Measurements from ENCODE around the gene RADIL. TPM values are rescaled to one million over a fixed set of nuclear protein-coding genes. Genes with fewer than 3 reads are reported as not detected.

The RADIL gene
- total and polyA plus RNA-seq, 4 donors = 0.25 to 15.0 (median 7.5) TPM

DNA sequence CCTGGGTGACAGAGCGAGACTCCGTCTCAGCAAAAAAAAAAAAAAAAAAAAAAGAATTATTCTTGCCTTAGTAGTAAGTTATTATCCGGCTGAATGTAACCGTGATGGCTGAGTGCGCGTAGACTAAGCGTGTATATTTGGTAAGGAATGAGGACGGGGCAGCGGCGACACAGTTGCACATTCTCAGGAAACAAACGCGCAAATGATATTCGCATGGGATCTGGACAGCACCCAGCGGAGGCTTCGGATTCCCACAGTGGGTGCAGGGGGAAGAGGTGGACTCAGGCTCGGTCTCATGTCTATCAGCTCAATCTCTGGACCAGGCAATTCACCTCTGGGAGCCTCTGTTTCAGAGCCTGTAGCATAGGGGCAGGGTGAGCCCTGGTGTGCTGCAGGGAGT, 50.8 kb downstream of the RADIL start:
- DNase-seq (peak in 1 of 2 donors; percentile 41), ATAC-seq (ENCODE audit: low FRiP score) (no peak)
- no peaks in the 10 kb centered on the region for H3K9me3 ChIP-seq (ENCODE audit: control insufficient read depth, low read length)
- no peaks in the 10 kb centered on the region for H3K27me3 ChIP-seq (ENCODE audit: control insufficient read depth in 1 of 2, insufficient read depth in 2 of 2, low read length in 1 of 2)
- no peak overlapping the region for H3K27ac ChIP-seq (ENCODE audit: low read depth in 1 of 2, low read length in 2 of 2)
- H3K4me1 ChIP-seq (ENCODE audit: control insufficient read depth in 1 of 2, insufficient read depth in 2 of 2, low read length in 2 of 2) = no peaks in the 10 kb centered on the region
- no peaks in the 10 kb centered on the region for H3K36me3 ChIP-seq (ENCODE audit: control insufficient read depth in 1 of 2, insufficient read depth in 2 of 2, low read length in 1 of 2)
- intact Hi-C loops (cut with DNase I) = no loop called here
- H3K4me3 ChIP-seq (ENCODE audit: low read length in 2 of 2) = no peak overlapping the region
- 97% methylated on average over 16 of the region's 16 CpGs for WGBS, 2 donors

- Histone ChIP-seq H3K36me3 (ENCODE audit: control insufficient read depth in 1 of 2, insufficient read depth in 2 of 2, low read length in 1 of 2) (no peaks in the 10 kb centered on the region), H3K9me3 (ENCODE audit: control insufficient read depth, low read length) (no peaks in the 10 kb centered on the region), H3K4me3 (ENCODE audit: low read length in 2 of 2) (no peak overlapping the region), H3K27ac (ENCODE audit: low read depth in 1 of 2, low read length in 2 of 2) (no peak overlapping the region), H3K27me3 (ENCODE audit: control insufficient read depth in 1 of 2, insufficient read depth in 2 of 2, low read length in 1 of 2) (no peaks in the 10 kb centered on the region), H3K4me1 (ENCODE audit: control insufficient read depth in 1 of 2, insufficient read depth in 2 of 2, low read length in 2 of 2) (no peaks in the 10 kb centered on the region)
- WGBS, 2 donors = 86 to 88% methylated on average over 17 of the region's 17 CpGs
- intact Hi-C loops (cut with DNase I) = no loop called here
- DNase-seq (no peak), ATAC-seq (ENCODE audit: low FRiP score) (no peak)
These were observed 51.6 kb downstream of the RADIL start for GRCh38 chr7:4831723-4832495.

- intact Hi-C loops (cut with DNase I) = no loop called here
- DNase-seq (peak; percentile 69 to 85), ATAC-seq (ENCODE audit: low FRiP score) (peak; percentile 80)
- Histone ChIP-seq H3K4me3 (ENCODE audit: low read length in 2 of 2) (no peak overlapping the region), H3K4me1 (ENCODE audit: control insufficient read depth in 1 of 2, insufficient read depth in 2 of 2, low read length in 2 of 2) (no peaks in the 10 kb centered on the region), H3K27me3 (ENCODE audit: control insufficient read depth in 1 of 2, insufficient read depth in 2 of 2, low read length in 1 of 2) (no peaks in the 10 kb centered on the region), H3K9me3 (ENCODE audit: control insufficient read depth, low read length) (no peaks in the 10 kb centered on the region), H3K27ac (ENCODE audit: low read depth in 1 of 2, low read length in 2 of 2) (no peak overlapping the region), H3K36me3 (ENCODE audit: control insufficient read depth in 1 of 2, insufficient read depth in 2 of 2, low read length in 1 of 2) (no peaks in the 10 kb centered on the region)
- WGBS, 2 donors = 51 to 54% methylated on average over 14 of the region's 14 CpGs
These were observed 53.3 kb downstream of the RADIL start for GRCh38 chr7:4830176-4830575.

DNA sequence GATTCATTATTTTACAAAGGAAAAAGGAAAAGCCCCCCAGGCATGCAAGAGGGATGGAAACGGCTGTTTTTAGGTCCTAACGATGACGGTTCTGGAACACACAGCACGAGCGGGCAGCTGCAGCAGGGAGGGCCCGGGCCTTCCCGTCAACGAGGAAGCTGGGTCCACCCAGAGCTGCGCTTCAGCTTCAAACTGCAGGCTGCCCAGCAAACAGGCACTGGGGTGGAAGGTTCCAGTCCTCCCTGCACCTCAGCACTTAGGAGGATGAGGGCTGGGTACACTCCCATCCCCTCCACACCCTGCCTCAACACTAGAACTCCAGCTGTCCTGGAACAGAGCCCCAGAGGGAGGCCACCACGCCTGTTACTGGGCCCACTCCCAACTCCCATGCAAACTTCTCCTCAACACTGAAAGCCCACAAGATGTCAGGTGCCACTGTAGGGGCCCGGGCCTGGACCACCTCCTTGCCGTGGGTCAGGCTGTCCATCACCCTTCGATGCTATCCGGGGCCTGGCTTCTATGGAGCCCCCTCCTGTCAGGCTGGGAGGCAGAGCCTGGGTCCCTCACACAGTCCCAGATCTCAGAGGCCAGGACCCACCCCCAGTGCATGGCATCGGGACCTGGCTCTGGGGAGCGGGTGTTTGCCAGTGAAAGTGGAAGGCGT, 54.7 kb downstream of the RADIL start:
- WGBS, 2 donors = 87 to 96% methylated on average over 17 of the region's 17 CpGs
- H3K4me3 ChIP-seq (ENCODE audit: low read length in 2 of 2) = no peak overlapping the region
- H3K27me3 ChIP-seq (ENCODE audit: control insufficient read depth in 1 of 2, insufficient read depth in 2 of 2, low read length in 1 of 2) = no peaks in the 10 kb centered on the region
- intact Hi-C loops (cut with DNase I) = no loop called here
- peak; percentile 31 to 44 for DNase-seq
- H3K36me3 ChIP-seq (ENCODE audit: control insufficient read depth in 1 of 2, insufficient read depth in 2 of 2, low read length in 1 of 2) = no peaks in the 10 kb centered on the region
- H3K4me1 ChIP-seq (ENCODE audit: control insufficient read depth in 1 of 2, insufficient read depth in 2 of 2, low read length in 2 of 2) = no peaks in the 10 kb centered on the region
- H3K9me3 ChIP-seq (ENCODE audit: control insufficient read depth, low read length) = no peaks in the 10 kb centered on the region
- no peak overlapping the region for H3K27ac ChIP-seq (ENCODE audit: low read depth in 1 of 2, low read length in 2 of 2)
- ATAC-seq (ENCODE audit: low FRiP score) = no peak

DNA sequence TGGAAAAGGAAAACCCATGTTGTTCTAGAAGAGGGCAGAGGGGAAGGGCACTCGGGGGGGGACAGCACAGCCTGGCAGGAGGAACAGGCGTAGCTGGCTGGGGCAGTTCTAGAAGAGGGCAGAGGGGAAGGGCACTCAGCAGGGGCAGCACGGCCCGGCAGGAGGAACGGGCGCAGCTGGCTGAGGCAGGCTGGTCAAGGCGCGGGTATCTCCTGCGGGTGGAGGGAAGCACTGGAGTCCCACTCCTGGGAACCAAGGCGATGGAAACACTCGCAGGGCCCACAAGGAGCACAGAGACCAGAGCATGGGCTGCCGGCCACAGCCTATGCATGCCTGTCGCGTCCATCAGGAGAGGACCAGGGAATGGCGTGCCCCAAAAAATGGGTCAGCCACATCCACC, 58.4 kb downstream of the RADIL start:
- Histone ChIP-seq H3K4me1 (ENCODE audit: control insufficient read depth in 1 of 2, insufficient read depth in 2 of 2, low read length in 2 of 2) (no peaks in the 10 kb centered on the region), H3K27ac (ENCODE audit: low read depth in 1 of 2, low read length in 2 of 2) (no peak overlapping the region), H3K9me3 (ENCODE audit: control insufficient read depth, low read length) (no peaks in the 10 kb centered on the region), H3K4me3 (ENCODE audit: low read length in 2 of 2) (no peak overlapping the region), H3K27me3 (ENCODE audit: control insufficient read depth in 1 of 2, insufficient read depth in 2 of 2, low read length in 1 of 2) (no peaks in the 10 kb centered on the region), H3K36me3 (ENCODE audit: control insufficient read depth in 1 of 2, insufficient read depth in 2 of 2, low read length in 1 of 2) (no peaks in the 10 kb centered on the region)
- DNase-seq (peak; percentile 28 to 67), ATAC-seq (ENCODE audit: low FRiP score) (no peak)
- intact Hi-C loops (cut with DNase I) = no loop called here
- WGBS, 2 donors = 95 to 96% methylated on average over 13 to 15 of the region's 15 CpGs

DNA sequence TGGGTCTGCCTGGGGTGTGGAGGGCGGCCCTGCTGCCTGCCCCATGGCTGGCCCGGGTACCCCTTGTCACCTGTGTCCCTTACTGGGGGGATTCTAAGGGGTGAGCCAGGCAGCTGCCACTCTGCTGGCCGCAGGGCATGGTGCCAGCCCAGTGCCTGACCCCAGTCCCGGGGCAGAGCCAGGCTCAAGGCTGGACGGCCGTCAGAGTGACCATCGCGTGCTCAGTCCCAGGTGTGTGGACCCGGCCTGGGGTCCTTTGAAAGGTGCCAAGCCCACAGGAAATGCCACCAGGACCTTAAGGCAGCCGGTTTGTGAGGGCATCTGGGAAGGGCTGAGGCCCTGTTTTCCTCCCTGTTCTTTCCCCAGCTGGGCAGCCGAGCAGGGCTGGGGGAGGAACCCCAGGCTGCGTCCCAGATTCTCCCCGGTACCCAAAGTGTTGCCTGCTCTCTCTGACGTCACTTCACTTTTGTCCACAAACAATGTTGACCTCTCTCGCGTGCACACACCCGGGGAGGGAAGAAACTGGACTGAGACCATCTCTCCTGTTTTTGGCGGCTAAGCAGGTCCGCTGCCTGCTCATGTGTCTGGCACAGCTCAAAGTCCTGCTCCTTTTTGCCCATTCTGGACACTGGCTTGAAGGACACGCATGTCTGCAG, 59.3 kb downstream of the RADIL start:
- no peak overlapping the region for H3K27ac ChIP-seq (ENCODE audit: low read depth in 1 of 2, low read length in 2 of 2)
- WGBS, 2 donors = 84 to 87% methylated on average over 20 of the region's 20 CpGs
- no peaks in the 10 kb centered on the region for H3K27me3 ChIP-seq (ENCODE audit: control insufficient read depth in 1 of 2, insufficient read depth in 2 of 2, low read length in 1 of 2)
- H3K4me1 ChIP-seq (ENCODE audit: control insufficient read depth in 1 of 2, insufficient read depth in 2 of 2, low read length in 2 of 2) = no peaks in the 10 kb centered on the region
- intact Hi-C loops (cut with DNase I) = no loop called here
- no peaks in the 10 kb centered on the region for H3K9me3 ChIP-seq (ENCODE audit: control insufficient read depth, low read length)
- no peak overlapping the region for H3K4me3 ChIP-seq (ENCODE audit: low read length in 2 of 2)
- peak; percentile 43 to 63 for DNase-seq
- H3K36me3 ChIP-seq (ENCODE audit: control insufficient read depth in 1 of 2, insufficient read depth in 2 of 2, low read length in 1 of 2) = no peaks in the 10 kb centered on the region
- no peak for ATAC-seq (ENCODE audit: low FRiP score)

DNA sequence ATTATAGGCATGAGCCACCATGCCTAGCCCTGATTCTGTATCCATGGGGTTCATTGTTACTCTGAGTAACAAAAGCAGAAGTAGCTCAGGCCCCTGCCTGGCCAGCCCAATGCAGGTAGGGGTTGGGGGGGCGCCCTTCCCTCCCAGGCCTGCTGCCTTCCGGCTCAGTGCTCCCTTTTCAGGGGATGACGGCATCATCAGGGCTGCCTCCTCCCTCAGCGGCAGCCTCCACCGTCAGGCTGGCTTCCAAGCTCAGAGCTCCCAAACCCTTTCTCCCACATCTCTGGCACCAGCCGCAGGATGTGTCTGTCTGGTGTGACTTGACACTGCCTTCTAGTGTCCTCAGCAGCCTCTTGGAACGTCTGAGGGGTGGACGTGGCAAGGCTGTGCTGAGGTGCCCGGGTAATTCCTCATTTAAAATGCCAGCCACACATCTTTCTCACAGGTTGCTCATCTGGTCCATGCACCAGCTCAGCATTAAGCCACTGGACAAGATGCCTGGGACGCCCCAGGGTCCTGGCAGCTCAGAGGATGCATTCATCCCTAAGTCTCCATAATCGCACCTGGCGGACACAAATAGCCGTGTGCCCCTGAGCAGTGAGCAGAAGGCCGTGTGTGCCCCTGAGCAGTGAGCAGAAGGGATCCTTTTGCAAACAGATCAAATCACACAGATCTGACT, 59.9 kb downstream of the RADIL start:
- H3K4me3 ChIP-seq (ENCODE audit: low read length in 2 of 2) = no peak overlapping the region
- H3K27me3 ChIP-seq (ENCODE audit: control insufficient read depth in 1 of 2, insufficient read depth in 2 of 2, low read length in 1 of 2) = no peaks in the 10 kb centered on the region
- no peaks in the 10 kb centered on the region for H3K9me3 ChIP-seq (ENCODE audit: control insufficient read depth, low read length)
- no peak for ATAC-seq (ENCODE audit: low FRiP score)
- H3K4me1 ChIP-seq (ENCODE audit: control insufficient read depth in 1 of 2, insufficient read depth in 2 of 2, low read length in 2 of 2) = no peaks in the 10 kb centered on the region
- 85 to 86% methylated on average over 14 of the region's 14 CpGs for WGBS, 2 donors
- no peak overlapping the region for H3K27ac ChIP-seq (ENCODE audit: low read depth in 1 of 2, low read length in 2 of 2)
- intact Hi-C loops (cut with DNase I) = no loop called here
- peak in 1 of 2 donors; percentile 38 for DNase-seq
- no peaks in the 10 kb centered on the region for H3K36me3 ChIP-seq (ENCODE audit: control insufficient read depth in 1 of 2, insufficient read depth in 2 of 2, low read length in 1 of 2)

DNA sequence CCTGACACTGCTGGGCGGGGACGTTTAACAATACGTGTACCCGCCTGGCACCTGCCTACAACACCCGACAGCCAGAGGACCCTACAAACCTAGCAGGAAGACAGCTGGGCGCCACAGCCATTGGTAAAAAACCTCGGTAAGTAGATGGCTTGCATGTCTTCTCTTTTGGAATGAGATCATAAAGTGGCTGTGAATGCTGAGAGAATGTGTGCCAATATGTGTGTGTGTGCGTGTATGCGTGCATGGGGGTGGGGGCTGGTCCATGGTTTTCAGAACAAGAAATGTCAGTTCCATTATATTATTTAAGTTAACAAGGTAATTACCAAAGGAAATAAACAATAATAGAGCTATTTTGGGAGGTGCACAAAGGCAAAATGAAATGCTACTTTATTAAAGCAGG, 60.8 kb downstream of the RADIL start:
- intact Hi-C loops (cut with DNase I) = no loop called here
- Histone ChIP-seq H3K4me3 (ENCODE audit: low read length in 2 of 2) (no peak overlapping the region), H3K27me3 (ENCODE audit: control insufficient read depth in 1 of 2, insufficient read depth in 2 of 2, low read length in 1 of 2) (no peaks in the 10 kb centered on the region), H3K36me3 (ENCODE audit: control insufficient read depth in 1 of 2, insufficient read depth in 2 of 2, low read length in 1 of 2) (no peaks in the 10 kb centered on the region), H3K9me3 (ENCODE audit: control insufficient read depth, low read length) (no peaks in the 10 kb centered on the region), H3K4me1 (ENCODE audit: control insufficient read depth in 1 of 2, insufficient read depth in 2 of 2, low read length in 2 of 2) (no peaks in the 10 kb centered on the region), H3K27ac (ENCODE audit: low read depth in 1 of 2, low read length in 2 of 2) (no peak overlapping the region)
- ATAC-seq (ENCODE audit: low FRiP score) (no peak), DNase-seq (no peak)
- 94 to 96% methylated on average over 9 of the region's 9 CpGs for WGBS, 2 donors

Measured in aorta (tissue), 5 donors.